HepG2 (cell line): ENCODE data around the gene ID4. TPM values are rescaled to one million over a fixed set of nuclear protein-coding genes. Genes with fewer than 3 reads are reported as not detected.

ENCODE experiments used
- ATAC-seq: fragments of 200-7000 bp; cut with Tn5 transposase; 3 replicates; pipeline ENCODE4 v1.9.1; 2020; ENCODE audit warnings: mild to moderate bottlenecking, moderate library complexity
- BruUV-seq: library from RNA; stranded (reverse); fragments of 400-500 nt; replicated peaks from 2 replicates; lab custom pipeline; 2021; lab: Mats Ljungman, UMichigan
- CTCF ChIA-PET: fragments of 300-600 bp; formaldehyde crosslinking; extraction: SDS; loops from one replicate; lab custom pipeline; 2021; ENCODE audit warnings: low total read pairs, inconsistent platforms, low intra/inter-chr PET ratio; lab: Yijun Ruan, JAX
- POLR2A ChIA-PET: fragments of 350-600 bp; sonication (Branson Sonifier 250); formaldehyde crosslinking; loops from one replicate; lab custom pipeline; 2020; ENCODE audit warnings: antibody characterized with exemption, inconsistent platforms; lab: Yijun Ruan, JAX
- DNase-seq: peaks from one replicate; pipeline ENCODE4 v3.0.0-alpha.2; 2015; ENCODE audit warnings: low spot score
- FAIRE-seq: peaks from 3 replicates; lab custom pipeline; 2011; peaks lifted over from hg19 to GRCh38; lab: Jason Lieb, UNC
- H2AFZ ChIP-seq: one replicate; pipeline ENCODE4 v1.6.1; 2011; ENCODE audit warnings: low read length, inconsistent platforms
- H3K27ac ChIP-seq: fragments of 300-600 bp; 3 replicates; pipeline ENCODE4 v1.8.0; 2011; ENCODE audit warnings: mixed run types, mild to moderate bottlenecking, mixed read lengths, low read length, inconsistent platforms; ENCODE audit not compliant: insufficient read depth; ENCODE audit errors: extremely low read length
- H3K27me3 ChIP-seq, 2 experiments: fragments of 200-600 bp in 1 of 2; 2 replicates in 1 of 2; 3 replicates in 1 of 2; pipeline versions ENCODE4 v1.6.0 to v1.8.0; 2011; ENCODE audit warnings: low read length in 2 of 2, mild to moderate bottlenecking in 2 of 2, moderate library complexity in 2 of 2, inconsistent platforms in 1 of 2; ENCODE audit not compliant: insufficient read depth in 2 of 2, control insufficient read depth in 1 of 2
- H3K36me3 ChIP-seq, 2 experiments: fragments of 200-600 bp in 1 of 2; replicated peaks in 1 of 2; 2 replicates in 1 of 2; 3 replicates in 1 of 2; pipeline versions ENCODE4 v1.5.1 to v1.8.0; 2011; ENCODE audit warnings: low read length in 2 of 2, inconsistent platforms in 1 of 2; ENCODE audit not compliant: insufficient read depth in 2 of 2, control insufficient read depth in 1 of 2
- H3K4me1 ChIP-seq: 2 replicates; pipeline ENCODE4 v1.5.1; 2012; ENCODE audit warnings: low read length, inconsistent platforms; ENCODE audit not compliant: insufficient read depth
- H3K4me2 ChIP-seq: 2 replicates; pipeline ENCODE4 v1.6.0; 2011; ENCODE audit warnings: low read depth, low read length, inconsistent platforms
- H3K4me3 ChIP-seq, 3 experiments: fragments of 200-600 bp in 1 of 3; sonication (generic), shearing (Covaris generic) in 1 of 3; replicated peaks in 1 of 3; 2 replicates each; pipeline ENCODE4 v1.5.1; 2011 to 2016; ENCODE audit warnings: low read length in 3 of 3, inconsistent platforms in 2 of 3, low read depth in 2 of 3, mild to moderate bottlenecking in 2 of 3, control low read depth in 1 of 3, mixed read lengths in 1 of 3; ENCODE audit not compliant: insufficient read depth in 1 of 3
- H3K79me2 ChIP-seq: one replicate; pipeline ENCODE4 v1.6.1; 2011; ENCODE audit warnings: low read length, inconsistent platforms; ENCODE audit not compliant: insufficient read depth
- H3K9ac ChIP-seq: 2 replicates; pipeline ENCODE4 v1.6.0; 2011; ENCODE audit warnings: mild to moderate bottlenecking, low read depth, low read length, inconsistent platforms; ENCODE audit not compliant: insufficient read depth
- H3K9me3 ChIP-seq: 2 replicates; pipeline ENCODE4 v1.5.1; 2012; ENCODE audit warnings: mild to moderate bottlenecking, low read length
- H4K20me1 ChIP-seq: 2 replicates; pipeline ENCODE4 v1.6.0; 2011; ENCODE audit warnings: inconsistent platforms, mild to moderate bottlenecking, low read length, moderate library complexity; ENCODE audit not compliant: insufficient read depth
- MAF1 ChIP-seq: sonication (generic); formaldehyde crosslinking; IDR thresholded peaks from 2 replicates; pipeline ENCODE4 v1.5.0; 2020; ENCODE audit warnings: missing genetic modification reagents, borderline replicate concordance
- ZNF280B ChIP-seq: sonication (generic); formaldehyde crosslinking; IDR thresholded peaks from 2 replicates; pipeline ENCODE4 v1.5.0; 2020; ENCODE audit warnings: missing genetic modification reagents, mild to moderate bottlenecking, borderline replicate concordance
- ZNF687 ChIP-seq: sonication (generic); formaldehyde crosslinking; IDR thresholded peaks from 2 replicates; pipeline ENCODE4 v1.5.1; 2020; ENCODE audit warnings: mild to moderate bottlenecking, missing genetic modification reagents, moderate library complexity
- WGBS: methylation state at CpG from one replicate; pipeline ENCODE4 v1.1.6; 2017; ENCODE audit warnings: low lambda C conversion rate; 5-methylcytosine and 5-hydroxymethylcytosine counted together
- in situ Hi-C: cut with HindIII; loops from 2 replicates; pipeline ENCODE4 v1.10.0; 2017; ENCODE audit warnings: low pct_unique_long_range_greater_than_20kb; ENCODE audit not compliant: extremely low pct_ligation_motif_present
- intact Hi-C: fragments of 100-400 bp; cut with micrococcal nuclease; formaldehyde crosslinking; loops from one replicate; pipeline ENCODE4 v1.10.0; 2022; ENCODE audit not compliant: unreplicated experiment
- polyA plus RNA-seq, 8 experiments: library from polyadenylated mRNA; depleted of rRNA in 3 of 8; stranded (reverse) in 7 of 8; unstranded in 1 of 8; fragments of >200 nt; fragmentation: Illumina TruSeq in 4 of 8; extraction: Trizol in 4 of 8; gene quantifications; 2 replicates each; pipeline versions ENCODE4 v1.2.1 to v1.2.3, GENCODE V29; 2011 to 2016; ENCODE audit warnings: low read depth in 4 of 8, missing spikeins in 1 of 8, mixed read lengths in 1 of 8; ENCODE audit not compliant: insufficient read depth in 1 of 8
- total RNA-seq, 5 experiments: library from RNA; depleted of rRNA; stranded (reverse); fragments of >200 nt; fragmentation: Illumina TruSeq; extraction: Trizol; gene quantifications; 2 replicates each; pipeline ENCODE4 v1.2.3, GENCODE V29; 2016; ENCODE audit warnings: low read depth in 1 of 5

Gene ID4
- total and polyA plus RNA-seq, 2 of the 13 experiments (the other 11 are each of a cell fraction or from before 2014, with no cell fraction given) = 0.20 to 0.44 TPM

- H3K9ac ChIP-seq = no peak overlapping the region
- POLR2A ChIA-PET = no interaction called here
- FAIRE-seq (no peak), ATAC-seq (no peak), DNase-seq (no peak)
- 99% methylated on average over 14 of the region's 21 CpGs for WGBS
- peaks cover 47% of the 10 kb centered on the region for H3K4me1 ChIP-seq
- H3K27me3 ChIP-seq = no peaks in the 10 kb centered on the region
- H3K9me3 ChIP-seq = no peaks in the 10 kb centered on the region
- H3K27ac ChIP-seq = no peak overlapping the region
- no peaks in the 10 kb centered on the region for H4K20me1 ChIP-seq
- H3K36me3 ChIP-seq = no peaks in the 10 kb centered on the region
- intact Hi-C loops = loop anchor here (10.0 kb wide), 1 partner anchor 598 kb away; the partner anchor contains the start of gene E2F3
- CTCF ChIA-PET = no interaction called here
- no peak overlapping the region for H2AFZ ChIP-seq
- no peak overlapping the region for H3K4me3 ChIP-seq
- H3K4me2 ChIP-seq = no peak overlapping the region
- no peaks in the 10 kb centered on the region for H3K79me2 ChIP-seq
- TF ChIP-seq ZNF687 (CRISPR knock-in tag) (0 out of 2 replicates have a peak, but pooled peaks have one; percentile 14), MAF1 (CRISPR knock-in tag) (no peak), ZNF280B (CRISPR knock-in tag) (no peak)
- in situ Hi-C loops = no loop called here
- BruUV-seq = no TSS peak
Observed at GRCh38 chr6:19806971-19807396, 30.2 kb upstream of the ID4 start.
